Measurements from ENCODE around the gene ENPP3.

DNA sequence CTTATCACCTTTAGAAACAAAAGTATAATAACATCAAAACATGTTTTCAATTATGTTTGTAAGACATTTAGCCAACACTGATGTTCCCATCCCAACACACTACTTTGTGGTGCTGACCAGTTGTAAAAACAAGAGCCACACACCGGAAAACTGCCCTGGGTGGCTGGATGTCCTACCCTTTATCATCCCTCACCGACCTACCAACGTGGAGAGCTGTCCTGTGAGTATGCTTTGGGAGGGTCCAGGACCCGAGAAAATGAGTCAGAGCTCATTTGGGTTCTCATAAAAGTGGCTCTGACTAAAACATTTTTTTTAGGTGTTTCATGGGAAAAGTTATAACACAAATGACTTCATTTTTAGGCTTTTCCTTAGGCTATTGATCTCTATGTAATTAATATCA lies 103.1 kb downstream of the ENPP3 start:
- TF ChIP-seq POLR2AphosphoS5 (IDR thresholded peaks at IDR 0.05; ENCODE audit: low read depth) = no peak
- TF ChIP-seq, protein P1, sequence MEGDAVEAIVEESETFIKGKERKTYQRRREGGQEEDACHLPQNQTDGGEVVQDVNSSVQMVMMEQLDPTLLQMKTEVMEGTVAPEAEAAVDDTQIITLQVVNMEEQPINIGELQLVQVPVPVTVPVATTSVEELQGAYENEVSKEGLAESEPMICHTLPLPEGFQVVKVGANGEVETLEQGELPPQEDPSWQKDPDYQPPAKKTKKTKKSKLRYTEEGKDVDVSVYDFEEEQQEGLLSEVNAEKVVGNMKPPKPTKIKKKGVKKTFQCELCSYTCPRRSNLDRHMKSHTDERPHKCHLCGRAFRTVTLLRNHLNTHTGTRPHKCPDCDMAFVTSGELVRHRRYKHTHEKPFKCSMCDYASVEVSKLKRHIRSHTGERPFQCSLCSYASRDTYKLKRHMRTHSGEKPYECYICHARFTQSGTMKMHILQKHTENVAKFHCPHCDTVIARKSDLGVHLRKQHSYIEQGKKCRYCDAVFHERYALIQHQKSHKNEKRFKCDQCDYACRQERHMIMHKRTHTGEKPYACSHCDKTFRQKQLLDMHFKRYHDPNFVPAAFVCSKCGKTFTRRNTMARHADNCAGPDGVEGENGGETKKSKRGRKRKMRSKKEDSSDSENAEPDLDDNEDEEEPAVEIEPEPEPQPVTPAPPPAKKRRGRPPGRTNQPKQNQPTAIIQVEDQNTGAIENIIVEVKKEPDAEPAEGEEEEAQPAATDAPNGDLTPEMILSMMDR (conservative IDR thresholded peaks at IDR 0.05; ENCODE audit: low read depth in 2 of 2) = no peak
- TF ChIP-seq REST (IDR thresholded peaks at IDR 0.05; ENCODE audit: unreplicated experiment) = no peak
- no peak for TF ChIP-seq EZH2 (IDR thresholded peaks at IDR 0.05; ENCODE audit: low read depth, unreplicated experiment)
- TF ChIP-seq ZNF462 (CRISPR knock-in tag; IDR thresholded peaks at IDR 0.05) = no peak
- no peak for TF ChIP-seq CREB1 (CRISPR knock-in tag; IDR thresholded peaks at IDR 0.05; ENCODE audit: low read depth)
- no peak for TF ChIP-seq EZH2phosphoT487 (IDR thresholded peaks at IDR 0.05; ENCODE audit: unreplicated experiment)
- no peak for TF ChIP-seq STAT1 (IDR thresholded peaks at IDR 0.05; ENCODE audit: unreplicated experiment)
- TF ChIP-seq NANOG (IDR thresholded peaks at IDR 0.05; ENCODE audit: borderline replicate concordance) = no peak
- no peak for TF ChIP-seq JUNB (IDR thresholded peaks at IDR 0.05; ENCODE audit: unreplicated experiment)
